Spleen (tissue), 11 donors: ENCODE data around the gene FLACC1. TPM values are rescaled to one million over a fixed set of nuclear protein-coding genes. Genes with fewer than 3 reads are reported as not detected.
A peak's percentile ranks its signal among the peaks of the same experiment; 100 is the strongest.

Experiments used
- DNase-seq: peaks from one replicate; pipeline ENCODE4 v3.0.0-alpha.2; 2020
- H3K27ac ChIP-seq, 8 donors: fragments of 200-600 bp; sonication (generic) in 7 of 8; 1 replicate in 4 of 8; 2 replicates in 4 of 8; pipeline versions ENCODE4 v1.5.0 to v1.8.0; 2016 to 2021; ENCODE audit warnings: inconsistent platforms in 4 of 8, mild to moderate bottlenecking in 4 of 8, moderate library complexity in 1 of 8
- H3K27me3 ChIP-seq, 7 donors: fragments of 200-600 bp; sonication (generic) in 6 of 7; replicated peaks in 1 of 7; 1 replicate in 4 of 7; 2 replicates in 3 of 7; pipeline versions ENCODE4 v1.5.0 to v1.8.0; 2016 to 2021; ENCODE audit warnings: inconsistent platforms in 3 of 7, mild to moderate bottlenecking in 1 of 7
- H3K36me3 ChIP-seq, 6 donors: fragments of 200-600 bp; sonication (generic) in 5 of 6; 1 replicate in 4 of 6; 2 replicates in 2 of 6; pipeline versions ENCODE4 v1.5.0 to v1.8.0; 2016 to 2021; ENCODE audit warnings: inconsistent platforms in 2 of 6
- H3K4me1 ChIP-seq, 6 donors: fragments of 200-600 bp; sonication (generic) in 5 of 6; 1 replicate in 3 of 6; 2 replicates in 3 of 6; pipeline versions ENCODE4 v1.5.0 to v1.8.0; 2016 to 2021; ENCODE audit warnings: inconsistent platforms in 3 of 6
- H3K4me3 ChIP-seq, 8 donors: fragments of 200-600 bp; sonication (generic) in 7 of 8; 1 replicate in 4 of 8; 2 replicates in 4 of 8; pipeline versions ENCODE4 v1.5.0 to v1.8.0; 2016 to 2021; ENCODE audit warnings: inconsistent platforms in 4 of 8, mild to moderate bottlenecking in 4 of 8, moderate library complexity in 2 of 8
- H3K9me3 ChIP-seq, 8 donors: fragments of 200-600 bp; sonication (generic) in 7 of 8; 1 replicate in 4 of 8; 2 replicates in 4 of 8; pipeline versions ENCODE4 v1.5.0 to v1.8.0; 2016 to 2021; ENCODE audit warnings: inconsistent platforms in 4 of 8
- CTCF ChIP-seq, 11 experiments: fragments of 200-600 bp in 7 of 11; fragments of 450-650 bp in 4 of 11; sonication (generic) in 4 of 11; IDR thresholded peaks in 8 of 11; conservative IDR thresholded peaks in 3 of 11; 1 replicate in 7 of 11; 2 replicates in 4 of 11; pipeline versions ENCODE4 v1.4.0 to v1.8.0; 2016 to 2021; ENCODE audit warnings: antibody characterized with exemption in 11 of 11, inconsistent platforms in 4 of 11, mild to moderate bottlenecking in 1 of 11
- POLR2A ChIP-seq, 3 donors: fragments of 450-650 bp; IDR thresholded peaks; one replicate each; pipeline ENCODE4 v1.5.1; 2017; ENCODE audit warnings: antibody characterized with exemption in 3 of 3, mild to moderate bottlenecking in 1 of 3
- POLR2AphosphoS5 ChIP-seq, 3 donors: sonication (generic); formaldehyde crosslinking; IDR thresholded peaks; one replicate each; pipeline ENCODE4 v1.5.1; 2017; ENCODE audit warnings: antibody characterized with exemption in 3 of 3
- WGBS, 5 donors: extraction: QIAGEN DNeasy Blood & Tissue Kit in 3 of 5; methylation state at CpG; one replicate each; pipeline versions ENCODE4 v1.1.5 to v1.1.7; 2013 to 2018; 5-methylcytosine and 5-hydroxymethylcytosine counted together
- intact Hi-C: fragments of 100-400 bp; cut with DNase I; formaldehyde crosslinking; loops from one replicate; pipeline ENCODE4 v1.15.0; 2023; ENCODE audit warnings: low total_unique reads
- polyA plus RNA-seq, 3 donors: library from polyadenylated mRNA; stranded (reverse); fragments of 200-250 nt; gene quantifications; one replicate each; pipeline ENCODE4 v1.2.1, GENCODE V29; 2013
- total RNA-seq, 7 donors: library from RNA; depleted of rRNA in 3 of 7; stranded (reverse); fragments of >200 nt in 3 of 7; fragmentation: NEBNext Ultra II Directional in 4 of 7; extraction: Animal tissue kit (Norgen Biotek cat#: 25700) in 4 of 7; gene quantifications; one replicate each; pipeline versions ENCODE4 v1.1.0 to v1.2.1, GENCODE V29; 2016 to 2021
- donor health status: healthy with polysubstance abuse.
- donor health status: DM: no; HTN: no; CAD: no; lungs with moderate emphysema.
- donor health status: DM: no; HTN: no; CAD: no.
- donor health status: Bipolar disorder and iron deficiency.
- donor health status: healthy.
- donor health status: DM: no; HTN: no; CAD: no.
- donor health status: DM: yes; HTN: yes; CAD: no.

The FLACC1 gene
- total and polyA plus RNA-seq, 10 donors = 0.30 to 5.7 (median 3.1) TPM

- intact Hi-C loops = no loop called here
- 60 to 75% (median 69%) methylated on average over 1 of the region's 1 CpG for WGBS, 5 donors
- Histone ChIP-seq H3K27ac (peak overlapping the region in 2 of 8 donors; percentile 24 to 53), H3K27me3 (no peaks in the 10 kb centered on the region), H3K4me3 (no peak overlapping the region), H3K36me3 (peaks cover 8 to 77% (median 55%) of the 10 kb centered on the region in 6 donors), H3K9me3 (no peaks in the 10 kb centered on the region), H3K4me1 (peaks cover 0 to 49% (median 11%) of the 10 kb centered on the region in 6 donors)
- TF ChIP-seq CTCF (IDR thresholded peaks at IDR 0.05 in 8 of 11, conservative IDR thresholded peaks at IDR 0.05 in 3 of 11) = no peak
- no peak for TF ChIP-seq POLR2AphosphoS5 (IDR thresholded peaks at IDR 0.05)
- no peak for DNase-seq
Measured at GRCh38 chr2:201279079-201279478, 78.1 kb downstream of the FLACC1 start.

DNA sequence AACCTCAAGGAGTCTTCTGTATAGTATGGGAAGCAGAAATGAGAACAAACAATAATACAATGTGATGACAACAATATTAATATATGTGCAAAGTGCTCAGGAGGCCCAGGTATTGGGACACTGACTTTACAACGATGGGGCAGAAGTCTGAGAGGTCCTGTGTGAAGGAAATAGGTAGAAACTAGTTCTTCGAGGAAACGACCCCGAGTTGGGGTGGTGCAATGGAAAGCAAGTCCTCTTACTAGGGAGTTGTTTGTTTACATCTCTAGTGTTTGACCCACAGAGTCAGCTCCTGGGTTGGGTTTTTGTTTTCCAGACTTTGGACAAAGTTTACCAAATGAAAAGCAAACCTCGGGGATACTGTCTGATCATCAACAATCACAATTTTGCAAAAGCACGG, 80.6 kb downstream of the FLACC1 start:
- Histone ChIP-seq H3K27ac (no peak overlapping the region), H3K9me3 (no peaks in the 10 kb centered on the region), H3K4me3 (no peak overlapping the region), H3K36me3 (peaks cover 8 to 100% (median 78%) of the 10 kb centered on the region in 6 donors), H3K4me1 (peaks cover 0 to 72% (median 23%) of the 10 kb centered on the region in 6 donors), H3K27me3 (no peaks in the 10 kb centered on the region)
- no peak for DNase-seq
- WGBS, 5 donors = 92 to 96% (median 94%) methylated on average over 6 of the region's 6 CpGs
- no peak for TF ChIP-seq POLR2A (IDR thresholded peaks at IDR 0.05)
- no peak for TF ChIP-seq CTCF (IDR thresholded peaks at IDR 0.05 in 8 of 11, conservative IDR thresholded peaks at IDR 0.05 in 3 of 11)
- no peak for TF ChIP-seq POLR2AphosphoS5 (IDR thresholded peaks at IDR 0.05)
- intact Hi-C loops = no loop called here

DNA sequence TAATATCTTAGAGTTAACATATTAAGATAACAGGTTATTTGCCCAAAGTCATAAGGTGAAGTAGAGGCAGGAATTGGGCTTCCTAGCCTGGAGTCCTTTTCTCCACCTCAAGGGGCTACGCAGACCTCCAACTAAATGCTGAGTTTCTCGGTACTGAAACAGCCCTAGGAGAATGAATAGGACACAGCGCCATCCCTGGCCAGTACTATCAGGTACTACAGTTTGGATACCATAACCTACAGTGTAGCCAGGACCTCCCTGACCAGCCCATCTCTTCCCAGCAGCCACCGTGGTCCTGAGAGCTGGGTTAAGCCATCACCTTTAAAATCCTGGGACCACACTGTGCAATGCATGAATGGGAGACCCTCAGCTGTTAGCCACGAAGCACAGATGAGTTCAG, 81.2 kb downstream of the FLACC1 start:
- intact Hi-C loops = no loop called here
- H3K36me3 ChIP-seq = peaks cover 8 to 100% (median 81%) of the 10 kb centered on the region in 6 donors
- no peaks in the 10 kb centered on the region for H3K9me3 ChIP-seq
- TF ChIP-seq CTCF (IDR thresholded peaks at IDR 0.05 in 8 of 11, conservative IDR thresholded peaks at IDR 0.05 in 3 of 11) (no peak), POLR2AphosphoS5 (IDR thresholded peaks at IDR 0.05) (no peak), POLR2A (IDR thresholded peaks at IDR 0.05) (no peak)
- no peak overlapping the region for H3K4me3 ChIP-seq
- no peak overlapping the region for H3K27ac ChIP-seq
- no peaks in the 10 kb centered on the region for H3K27me3 ChIP-seq
- no peak for DNase-seq
- peaks cover 0 to 72% (median 26%) of the 10 kb centered on the region in 6 donors for H3K4me1 ChIP-seq
- WGBS, 5 donors = 81 to 92% (median 91%) methylated on average over 5 of the region's 5 CpGs

DNA sequence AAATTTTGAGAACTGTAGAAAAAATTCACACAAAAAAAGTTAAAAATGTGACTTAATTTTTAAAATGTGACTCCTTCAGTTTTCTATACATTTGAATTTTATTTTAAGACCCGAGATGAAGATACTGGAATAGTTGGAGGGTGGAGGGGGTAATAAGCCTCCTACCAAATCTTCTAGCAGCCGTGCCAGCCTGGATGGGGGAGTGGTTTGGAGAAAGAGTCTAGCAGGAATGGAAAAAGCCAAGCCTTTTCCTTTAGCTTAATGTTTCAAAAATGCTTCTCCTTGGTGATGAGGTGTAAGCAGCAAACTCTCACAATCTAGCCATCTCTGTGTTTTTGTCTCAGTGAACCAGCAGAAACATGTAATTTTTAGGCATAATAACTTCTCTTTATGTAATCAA, 82.1 kb downstream of the FLACC1 start:
- Histone ChIP-seq H3K4me3 (no peak overlapping the region), H3K27me3 (no peaks in the 10 kb centered on the region), H3K4me1 (peaks cover 0 to 72% (median 23%) of the 10 kb centered on the region in 6 donors), H3K27ac (no peak overlapping the region), H3K9me3 (no peaks in the 10 kb centered on the region), H3K36me3 (peaks cover 8 to 100% (median 90%) of the 10 kb centered on the region in 6 donors)
- no peak for DNase-seq
- intact Hi-C loops = no loop called here
- TF ChIP-seq POLR2AphosphoS5 (IDR thresholded peaks at IDR 0.05) = no peak
- TF ChIP-seq CTCF (IDR thresholded peaks at IDR 0.05 in 8 of 11, conservative IDR thresholded peaks at IDR 0.05 in 3 of 11) = no peak
- TF ChIP-seq POLR2A (IDR thresholded peaks at IDR 0.05) = no peak
- 94 to 99% (median 97%) methylated on average over 2 of the region's 2 CpGs for WGBS, 5 donors
